ENCODE results near the gene NPR3.

The NPR3 gene

GRCh38 chr5:32712481-32713360, 1.6 kb downstream of the NPR3 start:
- no peak for DNase-seq

- no peak for DNase-seq
Observed at GRCh38 chr5:32713361-32713769, 2.2 kb downstream of the NPR3 start.

- DNase-seq, result no peak
Observed at GRCh38 chr5:32713770-32714381, 2.8 kb downstream of the NPR3 start.

- DNase-seq, result no peak
Observed at GRCh38 chr5:32714836-32715235, 3.7 kb downstream of the NPR3 start.

DNA sequence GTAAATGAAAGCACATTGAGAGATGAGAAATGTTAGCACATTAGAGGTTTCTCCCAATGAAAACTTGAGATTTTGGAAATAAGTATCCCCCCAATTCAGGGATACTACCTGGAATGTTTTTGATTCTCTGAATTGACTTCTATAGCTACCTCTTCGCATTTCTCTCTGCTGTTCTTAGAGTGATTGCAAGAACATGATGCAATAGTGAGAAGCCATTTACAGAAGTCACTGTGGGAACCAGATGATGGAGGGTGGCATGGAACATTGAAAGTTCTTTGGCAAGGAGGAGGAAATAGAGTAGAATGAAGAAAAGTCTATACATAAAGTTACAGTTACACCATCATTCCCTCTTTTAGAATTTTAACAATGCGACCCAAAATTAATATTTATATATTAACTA, 9.2 kb downstream of the NPR3 start:
- no peak for DNase-seq

DNA sequence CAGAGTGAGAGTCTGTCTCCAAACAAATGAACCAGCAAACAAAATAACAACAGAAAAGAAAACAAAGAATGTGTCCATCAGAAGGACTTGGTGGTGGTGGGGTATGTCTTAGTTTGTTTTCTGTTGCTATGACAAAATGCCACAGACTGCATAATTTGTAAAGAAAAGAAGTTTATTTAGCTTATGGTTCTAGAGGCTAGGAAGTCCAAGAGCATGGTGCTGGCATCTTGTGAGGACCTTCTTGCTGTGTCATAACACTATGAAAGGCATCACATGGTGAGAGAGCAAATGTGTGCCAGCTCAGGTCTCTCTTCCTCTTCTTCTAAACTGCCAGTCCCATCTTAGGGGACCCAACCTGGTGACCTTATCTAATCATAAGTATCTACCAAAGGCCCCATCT, 10.5 kb downstream of the NPR3 start:
- no peak for DNase-seq

DNA sequence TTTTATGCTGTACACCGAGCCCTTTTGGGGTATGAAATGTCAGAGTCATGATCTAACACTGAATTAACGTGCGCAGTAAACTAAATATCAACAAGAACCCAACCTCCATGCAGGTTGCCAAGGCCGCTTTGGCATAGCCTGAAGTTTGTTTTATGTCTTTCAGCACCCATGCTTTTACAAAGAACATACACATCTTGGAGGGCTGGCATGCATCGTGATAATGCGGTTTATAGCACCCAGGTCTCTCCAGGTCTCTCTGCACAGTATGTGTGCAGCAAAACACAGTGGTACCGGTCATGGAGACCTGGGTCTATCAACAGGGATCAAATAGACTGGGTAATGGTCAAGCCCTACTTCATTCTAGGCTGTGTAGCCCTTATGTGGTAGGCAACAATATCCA, 11.8 kb downstream of the NPR3 start:
- no peak for DNase-seq

DNA sequence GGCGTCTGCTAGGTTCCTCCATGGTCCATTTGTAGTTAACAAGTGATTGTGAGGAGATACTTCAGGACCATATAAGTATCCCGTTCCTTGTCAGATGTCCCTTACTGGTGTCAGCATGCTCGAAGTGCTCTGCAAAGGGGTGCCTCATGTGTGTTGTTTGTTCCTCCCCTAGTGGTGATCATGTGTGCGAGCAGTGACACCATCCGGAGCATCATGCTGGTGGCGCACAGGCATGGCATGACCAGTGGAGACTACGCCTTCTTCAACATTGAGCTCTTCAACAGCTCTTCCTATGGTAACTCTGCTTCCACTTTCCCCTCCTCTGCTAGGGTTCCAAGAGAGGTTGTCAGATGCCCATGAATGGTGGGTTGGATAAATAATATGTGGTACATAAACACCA, 13.4 kb downstream of the NPR3 start:
- DNase-seq, result no peak

- no peak for DNase-seq
Observed at GRCh38 chr5:32726086-32726557, 15.0 kb downstream of the NPR3 start.

DNA sequence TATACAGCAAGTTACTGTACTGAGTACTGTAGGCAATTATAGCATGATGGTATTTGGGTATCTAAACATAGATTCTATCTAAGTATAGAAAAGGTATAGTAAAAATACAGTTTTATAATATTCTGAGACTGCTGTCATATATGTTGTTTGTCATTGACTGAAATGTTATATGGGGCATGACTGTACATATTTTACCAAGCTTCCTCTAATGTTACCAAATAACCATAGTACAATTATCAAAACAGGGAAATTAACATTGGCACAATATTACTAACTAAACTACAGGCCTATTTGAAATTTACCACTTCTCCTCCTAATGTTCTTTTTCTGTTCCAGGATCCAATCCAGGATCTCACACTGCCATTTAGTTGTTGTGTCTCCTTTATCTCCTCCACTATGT, 18.5 kb downstream of the NPR3 start:
- no peak for DNase-seq

GRCh38 chr5:32733590-32734340, 22.6 kb downstream of the NPR3 start:
- DNase-seq, result no peak

DNA sequence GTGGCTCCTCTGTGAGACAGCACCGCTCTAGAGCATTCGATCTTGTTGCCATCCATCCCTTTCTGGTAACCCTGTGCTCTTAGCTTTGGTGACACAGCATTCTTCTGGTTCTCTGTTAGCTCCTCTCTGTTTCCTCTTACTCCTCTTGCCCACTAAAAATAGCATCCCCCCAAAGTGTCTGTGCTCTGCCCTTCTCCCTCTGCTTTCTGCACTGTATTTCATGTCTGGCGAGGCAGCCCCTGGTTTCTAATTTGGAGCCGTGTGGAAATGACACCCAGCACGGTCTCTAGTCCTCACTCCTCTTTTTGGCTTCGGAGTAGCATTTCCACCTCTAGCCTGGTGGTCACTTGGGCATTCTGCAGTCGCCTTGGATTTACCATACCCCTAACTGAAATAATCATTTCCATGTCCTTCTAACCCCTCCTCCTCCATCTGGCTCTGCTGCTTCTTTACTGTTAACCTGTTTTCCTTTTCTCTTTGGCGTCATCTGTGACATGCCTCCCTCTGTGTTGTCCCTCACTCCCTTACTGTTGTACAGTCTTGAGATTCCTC, 23.8 kb downstream of the NPR3 start:
- DNase-seq, result no peak

- no peak for DNase-seq
Observed at GRCh38 chr5:32735512-32735911, 24.4 kb downstream of the NPR3 start.

- DNase-seq, result no peak
Observed at GRCh38 chr5:32736842-32737241, 25.7 kb downstream of the NPR3 start.

DNA sequence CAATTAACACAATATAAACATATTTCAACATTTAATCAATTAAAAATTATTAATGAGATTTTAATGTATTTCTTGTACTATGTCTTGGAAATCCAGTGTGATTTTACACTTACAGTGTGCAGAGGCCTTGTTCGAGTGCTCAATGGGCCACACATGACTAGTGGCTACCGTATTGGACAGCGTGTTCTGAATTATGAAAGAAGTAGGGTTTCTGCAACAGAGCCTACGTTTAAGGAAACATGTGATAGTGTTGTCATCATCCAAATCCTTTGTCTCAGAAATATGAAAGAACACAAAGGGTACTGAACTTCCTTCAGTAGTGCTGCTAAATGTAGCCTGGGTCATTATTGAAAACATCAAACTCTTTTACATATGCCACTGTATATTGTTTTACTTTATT, 29.5 kb downstream of the NPR3 start:
- no peak for DNase-seq

DNA sequence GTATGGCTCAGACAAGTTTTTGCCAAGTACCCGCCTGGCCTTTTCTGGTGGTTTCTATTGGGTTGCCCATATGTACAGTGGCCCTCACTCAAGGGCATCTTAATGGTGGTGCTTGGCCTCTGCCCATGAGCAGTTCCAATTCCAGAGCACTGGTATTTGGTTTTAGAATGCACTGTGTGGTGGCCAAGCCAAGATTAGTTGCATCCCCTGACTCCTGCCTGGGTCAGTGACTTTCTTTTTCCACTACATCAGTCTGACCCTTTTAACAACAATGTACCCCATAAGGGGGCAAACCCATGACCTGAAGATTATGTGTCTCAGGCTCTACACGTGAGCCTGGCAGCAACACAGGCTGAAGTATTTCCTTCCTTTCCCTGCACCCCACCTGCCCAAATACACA, 34.2 kb downstream of the NPR3 start:
- no peak for DNase-seq

DNA sequence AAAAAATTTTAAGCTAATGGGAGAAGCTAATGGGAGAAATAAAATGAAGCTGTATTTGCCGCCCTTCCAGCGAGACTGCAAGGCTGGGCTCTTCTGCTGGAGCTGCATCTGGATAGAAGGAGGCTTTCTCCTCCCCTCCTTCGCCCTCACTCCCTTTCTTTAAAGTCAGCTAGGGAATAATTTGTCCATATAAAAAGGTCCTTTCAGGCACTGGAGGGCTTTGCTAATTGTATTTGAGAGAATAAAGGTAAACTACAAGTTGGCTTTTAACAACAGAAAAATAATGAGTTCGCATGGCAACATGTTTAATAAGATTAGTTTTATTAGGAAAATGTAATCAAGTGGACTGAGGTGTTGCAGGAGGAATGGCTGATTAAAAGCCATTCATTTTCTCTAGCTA, 41.3 kb downstream of the NPR3 start:
- no peak for DNase-seq

GRCh38 chr5:32753051-32753450, 41.9 kb downstream of the NPR3 start:
- no peak for DNase-seq

DNA sequence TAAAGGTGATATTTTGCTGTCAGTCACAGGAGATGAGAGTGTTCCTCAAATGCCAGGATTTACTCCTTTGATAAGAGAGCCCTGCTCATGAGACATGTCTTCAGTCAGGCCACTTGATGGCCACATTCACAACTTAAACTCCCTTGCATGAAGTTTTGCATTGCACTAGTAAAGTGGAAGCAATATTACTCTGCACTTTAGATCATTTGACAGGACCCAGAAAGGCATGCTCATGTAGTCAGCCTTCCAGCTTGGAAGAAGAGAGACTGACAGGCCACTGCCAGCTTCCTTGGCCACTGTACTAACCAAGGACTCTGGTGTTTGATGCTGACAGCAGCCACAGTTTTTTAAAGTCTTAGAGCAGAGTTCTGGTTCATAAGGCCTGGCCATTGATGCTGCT, 42.6 kb downstream of the NPR3 start:
- no peak for DNase-seq

GRCh38 chr5:32754284-32754683, 43.2 kb downstream of the NPR3 start:
- DNase-seq, result no peak

GRCh38 chr5:32760091-32760509, 49.0 kb downstream of the NPR3 start:
- DNase-seq, result no peak

GRCh38 chr5:32765266-32765665, 54.1 kb downstream of the NPR3 start:
- no peak for DNase-seq

DNA sequence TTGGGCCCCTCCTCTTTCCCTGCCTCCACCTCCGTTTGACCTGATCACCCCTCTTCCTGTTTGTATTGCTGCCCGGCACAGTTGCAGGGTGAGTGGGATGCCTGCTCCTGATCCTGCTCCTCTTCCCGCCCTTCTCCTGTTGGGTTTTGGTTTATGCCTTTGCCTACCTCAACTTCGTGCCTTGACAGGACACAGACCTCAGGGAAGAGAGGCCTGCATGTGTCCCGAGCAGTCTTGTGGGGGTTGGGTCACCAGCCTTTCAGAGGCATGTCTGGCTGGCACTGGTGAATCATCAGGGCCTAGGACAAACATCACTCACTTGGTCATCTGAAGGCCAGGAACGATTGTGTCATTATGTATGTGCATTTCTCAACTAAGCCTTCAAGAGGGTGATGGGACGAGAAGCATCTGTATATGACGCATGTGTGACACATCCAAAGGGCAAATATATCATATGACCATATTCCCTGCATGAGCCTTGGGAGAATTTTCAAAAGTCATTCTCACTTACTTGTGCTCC, 56.9 kb downstream of the NPR3 start:
- no peak for DNase-seq
